ENCODE results near the gene THOC2. TPM values are rescaled to one million over a fixed set of nuclear protein-coding genes. Genes with fewer than 3 reads are reported as not detected.
A peak's percentile ranks its signal among the peaks of the same experiment; 100 is the strongest.
"Not testable (repeated sequence)": the region's sequence is repeated elsewhere in the genome, so short reads cannot be mapped to it uniquely, and the experiment has no call there.

THOC2 gene
- total RNA-seq, 8 experiments from 2014 or later: 46.2 to 112 (median 57.6) TPM

- Histone ChIP-seq H3K4me3 (peak overlapping the region; percentile 68 to 99 (median 81)), H3K27ac (no peak overlapping the region), H3K4me1 (replicated peaks in 1 of 2) (peaks cover 0 to 14% of the 10 kb centered on the region in 2 donors)
- 0 to 80% (median 27%) methylated on average over 1 to 9 of the region's 16 CpGs; no CpG with 5 or more reads in 6 of the 10 experiments for WGBS, 10 experiments
- ATAC-seq (replicated peaks in 6 of 8): no peak
- in situ Hi-C loops (cut with MboI; ENCODE audit: low pct_unique_long_range_greater_than_20kb in 2 of 9, low sequenced_read_pairs in 9 of 9, unreplicated experiment in 9 of 9): no loop called here
Measured at GRCh38 chrX:123731258-123731986, 1.4 kb downstream of the THOC2 start.

GRCh38 chrX:123728554-123728953, 4.3 kb downstream of the THOC2 start:
- Histone ChIP-seq H3K4me1 (replicated peaks in 1 of 2) (peaks cover 0 to 10% of the 10 kb centered on the region in 2 donors), H3K4me3 (no peak overlapping the region), H3K27ac (no peak overlapping the region)
- WGBS, 10 experiments: 13 to 100% (median 80%) methylated on average over 1 to 3 of the region's 3 CpGs; no CpG with 5 or more reads in 3 of the 10 experiments
- in situ Hi-C loops (cut with MboI; ENCODE audit: low pct_unique_long_range_greater_than_20kb in 2 of 9, low sequenced_read_pairs in 9 of 9, unreplicated experiment in 9 of 9): no loop called here
- ATAC-seq (replicated peaks in 6 of 8): no peak

GRCh38 chrX:123728016-123728415, 4.8 kb downstream of the THOC2 start:
- in situ Hi-C loops (cut with MboI; ENCODE audit: low pct_unique_long_range_greater_than_20kb in 2 of 9, low sequenced_read_pairs in 9 of 9, unreplicated experiment in 9 of 9): no loop called here
- no peak for ATAC-seq (replicated peaks in 6 of 8)
- 0 to 100% (median 65%) methylated on average over 1 to 3 of the region's 3 CpGs; no CpG with 5 or more reads in 1 of the 10 experiments for WGBS, 10 experiments
- Histone ChIP-seq H3K4me1 (replicated peaks in 1 of 2) (peaks cover 0 to 7% of the 10 kb centered on the region in 2 donors), H3K4me3 (no peak overlapping the region), H3K27ac (no peak overlapping the region)

GRCh38 chrX:123722193-123722592, 10.7 kb downstream of the THOC2 start:
- H3K27ac ChIP-seq; H3K4me3 ChIP-seq; ATAC-seq (replicated peaks in 6 of 8); in situ Hi-C loops (cut with MboI; ENCODE audit: low pct_unique_long_range_greater_than_20kb in 2 of 9, low sequenced_read_pairs in 9 of 9, unreplicated experiment in 9 of 9); H3K4me1 ChIP-seq (replicated peaks in 1 of 2): not testable (repeated sequence)
- 100% methylated on average over 1 of the region's 1 CpG; no CpG with 5 or more reads in 8 of the 10 experiments for WGBS, 10 experiments

- WGBS, 10 experiments: 0 to 100% (median 60%) methylated on average over 1 to 2 of the region's 2 CpGs; no CpG with 5 or more reads in 3 of the 10 experiments
- no peak overlapping the region for H3K4me3 ChIP-seq
- H3K4me1 ChIP-seq (replicated peaks in 1 of 2): no peaks in the 10 kb centered on the region
- in situ Hi-C loops (cut with MboI; ENCODE audit: low pct_unique_long_range_greater_than_20kb in 2 of 9, low sequenced_read_pairs in 9 of 9, unreplicated experiment in 9 of 9): no loop called here
- no peak overlapping the region for H3K27ac ChIP-seq
- ATAC-seq (replicated peaks in 6 of 8): peak in 1 of 8 experiments; percentile 56
Measured at GRCh38 chrX:123720486-123720885, 12.4 kb downstream of the THOC2 start.

- no peaks in the 10 kb centered on the region for H3K4me1 ChIP-seq (replicated peaks in 1 of 2)
- H3K4me3 ChIP-seq: no peak overlapping the region
- no peak overlapping the region for H3K27ac ChIP-seq
- ATAC-seq (replicated peaks in 6 of 8): no peak
- in situ Hi-C loops (cut with MboI; ENCODE audit: low pct_unique_long_range_greater_than_20kb in 2 of 9, low sequenced_read_pairs in 9 of 9, unreplicated experiment in 9 of 9): no loop called here
Measured at GRCh38 chrX:123713841-123714240, 19.0 kb downstream of the THOC2 start.

- in situ Hi-C loops (cut with MboI; ENCODE audit: low pct_unique_long_range_greater_than_20kb in 2 of 9, low sequenced_read_pairs in 9 of 9, unreplicated experiment in 9 of 9): no loop called here
Measured at GRCh38 chrX:123713434-123713833, 19.4 kb downstream of the THOC2 start.

GRCh38 chrX:123711201-123711600, 21.7 kb downstream of the THOC2 start:
- H3K4me3 ChIP-seq; H3K27ac ChIP-seq; ATAC-seq (replicated peaks in 6 of 8); H3K4me1 ChIP-seq (replicated peaks in 1 of 2); in situ Hi-C loops (cut with MboI; ENCODE audit: low pct_unique_long_range_greater_than_20kb in 2 of 9, low sequenced_read_pairs in 9 of 9, unreplicated experiment in 9 of 9): not testable (repeated sequence)
- WGBS, 10 experiments: 72 to 100% (median 100%) methylated on average over 1 to 3 of the region's 5 CpGs; no CpG with 5 or more reads in 7 of the 10 experiments

More at GRCh38 chrX:123713434-123713833, 19.4 kb downstream of the THOC2 start:
- no peaks in the 10 kb centered on the region for H3K4me1 ChIP-seq (replicated peaks in 1 of 2)
- H3K4me3 ChIP-seq: no peak overlapping the region
- no peak for ATAC-seq (replicated peaks in 6 of 8)
- WGBS, 10 experiments: 29 to 100% (median 81%) methylated on average over 1 to 4 of the region's 4 CpGs; no CpG with 5 or more reads in 5 of the 10 experiments
- H3K27ac ChIP-seq: no peak overlapping the region

- in situ Hi-C loops (cut with MboI; ENCODE audit: low pct_unique_long_range_greater_than_20kb in 2 of 9, low sequenced_read_pairs in 9 of 9, unreplicated experiment in 9 of 9): no loop called here
- no peak overlapping the region for H3K27ac ChIP-seq
- 37 to 100% (median 80%) methylated on average over 1 to 2 of the region's 2 CpGs; no CpG with 5 or more reads in 5 of the 10 experiments for WGBS, 10 experiments
- no peak for ATAC-seq (replicated peaks in 6 of 8)
- no peak overlapping the region for H3K4me3 ChIP-seq
- H3K4me1 ChIP-seq (replicated peaks in 1 of 2): no peaks in the 10 kb centered on the region
Measured at GRCh38 chrX:123704781-123705180, 28.1 kb downstream of the THOC2 start.

GRCh38 chrX:123698979-123699520, 33.8 kb downstream of the THOC2 start:
- no peak for ATAC-seq (replicated peaks in 6 of 8)
- H3K4me1 ChIP-seq (replicated peaks in 1 of 2): no peaks in the 10 kb centered on the region

GRCh38 chrX:123696334-123696733, 36.5 kb downstream of the THOC2 start:
- in situ Hi-C loops (cut with MboI; ENCODE audit: low pct_unique_long_range_greater_than_20kb in 2 of 9, low sequenced_read_pairs in 9 of 9, unreplicated experiment in 9 of 9): no loop called here
- no peaks in the 10 kb centered on the region for H3K4me1 ChIP-seq (replicated peaks in 1 of 2)
- H3K4me3 ChIP-seq: no peak overlapping the region
- WGBS, 10 experiments: 47 to 100% (median 92%) methylated on average over 1 to 2 of the region's 2 CpGs; no CpG with 5 or more reads in 4 of the 10 experiments
- H3K27ac ChIP-seq: no peak overlapping the region
- ATAC-seq (replicated peaks in 6 of 8): no peak

More at GRCh38 chrX:123698979-123699520, 33.8 kb downstream of the THOC2 start:
- in situ Hi-C loops (cut with MboI; ENCODE audit: low pct_unique_long_range_greater_than_20kb in 2 of 9, low sequenced_read_pairs in 9 of 9, unreplicated experiment in 9 of 9): no loop called here
- Histone ChIP-seq H3K27ac (no peak overlapping the region), H3K4me3 (no peak overlapping the region)

GRCh38 chrX:123695242-123695641, 37.6 kb downstream of the THOC2 start:
- in situ Hi-C loops (cut with MboI; ENCODE audit: low pct_unique_long_range_greater_than_20kb in 2 of 9, low sequenced_read_pairs in 9 of 9, unreplicated experiment in 9 of 9): no loop called here
- H3K4me3 ChIP-seq: no peak overlapping the region
- no peaks in the 10 kb centered on the region for H3K4me1 ChIP-seq (replicated peaks in 1 of 2)
- no peak overlapping the region for H3K27ac ChIP-seq
- no peak for ATAC-seq (replicated peaks in 6 of 8)

GRCh38 chrX:123691776-123692175, 41.1 kb downstream of the THOC2 start:
- no peak for ATAC-seq (replicated peaks in 6 of 8)
- no peak overlapping the region for H3K4me3 ChIP-seq
- in situ Hi-C loops (cut with MboI; ENCODE audit: low pct_unique_long_range_greater_than_20kb in 2 of 9, low sequenced_read_pairs in 9 of 9, unreplicated experiment in 9 of 9): no loop called here
- H3K4me1 ChIP-seq (replicated peaks in 1 of 2): no peaks in the 10 kb centered on the region
- no peak overlapping the region for H3K27ac ChIP-seq
- WGBS, 10 experiments: 84 to 100% (median 100%) methylated on average over 1 to 4 of the region's 5 CpGs; no CpG with 5 or more reads in 5 of the 10 experiments

GRCh38 chrX:123688524-123688923, 44.3 kb downstream of the THOC2 start:
- no peak overlapping the region for H3K4me3 ChIP-seq
- 60 to 83% methylated on average over 1 of the region's 1 CpG; no CpG with 5 or more reads in 8 of the 10 experiments for WGBS, 10 experiments
- ATAC-seq (replicated peaks in 6 of 8): peak in 1 of 8 experiments; percentile 59
- in situ Hi-C loops (cut with MboI; ENCODE audit: low pct_unique_long_range_greater_than_20kb in 2 of 9, low sequenced_read_pairs in 9 of 9, unreplicated experiment in 9 of 9): no loop called here
- H3K4me1 ChIP-seq (replicated peaks in 1 of 2): no peaks in the 10 kb centered on the region
- no peak overlapping the region for H3K27ac ChIP-seq

Data from motor neuron (in vitro differentiated cells).